ENCODE data around the gene PAPOLB.

DNA sequence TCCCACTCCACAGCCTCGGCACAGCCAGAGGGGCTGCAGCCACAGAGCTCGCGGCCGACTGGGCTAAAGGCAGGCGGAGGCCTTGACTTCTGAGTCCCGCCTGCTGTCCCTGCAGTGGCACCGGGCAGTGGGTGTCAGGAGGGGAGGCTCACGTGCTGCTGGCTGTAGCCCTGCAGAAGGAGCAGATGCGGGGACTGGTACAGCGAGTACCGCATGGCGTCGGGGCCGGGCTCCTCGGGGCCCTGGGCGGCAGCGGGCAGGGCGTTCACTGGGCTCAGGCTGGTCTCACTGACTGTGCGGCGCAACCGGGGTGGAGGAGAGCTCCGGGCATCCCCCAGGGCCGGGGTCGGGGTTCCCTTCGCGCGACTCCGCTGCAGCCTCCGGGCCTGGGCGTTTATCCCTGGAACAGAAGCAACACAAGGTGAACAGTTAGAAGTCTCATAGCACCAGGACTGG is 25.6 kb downstream of the PAPOLB start:
- TF ChIP-seq, protein P1, sequence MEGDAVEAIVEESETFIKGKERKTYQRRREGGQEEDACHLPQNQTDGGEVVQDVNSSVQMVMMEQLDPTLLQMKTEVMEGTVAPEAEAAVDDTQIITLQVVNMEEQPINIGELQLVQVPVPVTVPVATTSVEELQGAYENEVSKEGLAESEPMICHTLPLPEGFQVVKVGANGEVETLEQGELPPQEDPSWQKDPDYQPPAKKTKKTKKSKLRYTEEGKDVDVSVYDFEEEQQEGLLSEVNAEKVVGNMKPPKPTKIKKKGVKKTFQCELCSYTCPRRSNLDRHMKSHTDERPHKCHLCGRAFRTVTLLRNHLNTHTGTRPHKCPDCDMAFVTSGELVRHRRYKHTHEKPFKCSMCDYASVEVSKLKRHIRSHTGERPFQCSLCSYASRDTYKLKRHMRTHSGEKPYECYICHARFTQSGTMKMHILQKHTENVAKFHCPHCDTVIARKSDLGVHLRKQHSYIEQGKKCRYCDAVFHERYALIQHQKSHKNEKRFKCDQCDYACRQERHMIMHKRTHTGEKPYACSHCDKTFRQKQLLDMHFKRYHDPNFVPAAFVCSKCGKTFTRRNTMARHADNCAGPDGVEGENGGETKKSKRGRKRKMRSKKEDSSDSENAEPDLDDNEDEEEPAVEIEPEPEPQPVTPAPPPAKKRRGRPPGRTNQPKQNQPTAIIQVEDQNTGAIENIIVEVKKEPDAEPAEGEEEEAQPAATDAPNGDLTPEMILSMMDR (IDR thresholded peaks at IDR 0.05; ENCODE audit: extremely low read depth in 1 of 2, insufficient read depth in 1 of 2, low read depth in 1 of 2, low read length in 2 of 2): no peak
- TF ChIP-seq EZH2 (IDR thresholded peaks at IDR 0.05; ENCODE audit: borderline replicate concordance, low read depth, low read length, severe bottlenecking) (no peak), POLR2A (IDR thresholded peaks at IDR 0.05; ENCODE audit: low read depth, low read length) (no peak), MYC (IDR thresholded peaks at IDR 0.05; ENCODE audit: low read depth, low read length) (no peak), POLR2AphosphoS5 (IDR thresholded peaks at IDR 0.05; ENCODE audit: insufficient read depth, low read depth, low read length) (no peak), FOS (IDR thresholded peaks at IDR 0.05; ENCODE audit: borderline replicate concordance, insufficient read depth, low read length) (no peak), GATA2 (IDR thresholded peaks at IDR 0.05; ENCODE audit: insufficient read depth, insufficient read length, low read depth, low read length) (no peak), JUN (IDR thresholded peaks at IDR 0.05; ENCODE audit: borderline replicate concordance, insufficient read depth, insufficient read length, low read depth) (no peak)
- TF ChIP-seq, protein P2, sequence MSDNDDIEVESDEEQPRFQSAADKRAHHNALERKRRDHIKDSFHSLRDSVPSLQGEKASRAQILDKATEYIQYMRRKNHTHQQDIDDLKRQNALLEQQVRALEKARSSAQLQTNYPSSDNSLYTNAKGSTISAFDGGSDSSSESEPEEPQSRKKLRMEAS (IDR thresholded peaks at IDR 0.05; ENCODE audit: insufficient read depth, insufficient read length): no peak
